ENCODE measurements around the gene BTF3.

The BTF3 gene

GRCh38 chr5:73525606-73526203, 27.5 kb downstream of the BTF3 start:
- DNase-seq = no peak

- no peak for DNase-seq
These were observed 30.0 kb downstream of the BTF3 start for GRCh38 chr5:73528248-73528647.

- DNase-seq = no peak
These were observed 30.8 kb downstream of the BTF3 start for GRCh38 chr5:73529081-73529480.

GRCh38 chr5:73531356-73531755, 33.1 kb downstream of the BTF3 start:
- no peak for DNase-seq

GRCh38 chr5:73532195-73532594, 34.0 kb downstream of the BTF3 start:
- DNase-seq = no peak

- DNase-seq = no peak
These were observed 35.9 kb downstream of the BTF3 start for GRCh38 chr5:73534011-73534644.

- DNase-seq = no peak
These were observed 36.7 kb downstream of the BTF3 start for GRCh38 chr5:73534971-73535370.

- no peak for DNase-seq
These were observed 41.5 kb downstream of the BTF3 start for GRCh38 chr5:73539730-73540129.

GRCh38 chr5:73540192-73540591, 42.0 kb downstream of the BTF3 start:
- DNase-seq = peak; percentile 38

GRCh38 chr5:73542020-73542419, 43.8 kb downstream of the BTF3 start:
- DNase-seq = peak; percentile 28

GRCh38 chr5:73544429-73545402, 46.5 kb downstream of the BTF3 start:
- DNase-seq = peak; percentile 92

- DNase-seq = no peak
These were observed 47.1 kb downstream of the BTF3 start for GRCh38 chr5:73545403-73545779.

GRCh38 chr5:73550016-73550415, 51.8 kb downstream of the BTF3 start:
- DNase-seq = no peak

GRCh38 chr5:73552642-73553041, 54.4 kb downstream of the BTF3 start:
- no peak for DNase-seq

All from NCI-H146 (cell line).